Activated T-helper 2 cell treated with anti-CD3 and anti-CD28 coated beads, Interferon-gamma antibody, Interleukin-2, Interleukin-4, amounts not matched to agents 10 μg/mL and 5 μg/mL and 100 μg/mL, durations not matched to agents 14 hours and 24 hours and 36 hours (primary cell): ENCODE measurements around the gene CASZ1. TPM values are rescaled to one million over a fixed set of nuclear protein-coding genes. Genes with fewer than 3 reads are reported as not detected.

ENCODE experiments used
- DNase-seq: peaks from one replicate; pipeline ENCODE4 v3.0.0; 2021; ENCODE audit warnings: low spot score
- H3K27ac Mint-ChIP-seq: one replicate; pipeline ENCODE4 v1.8.0; 2021; ENCODE audit warnings: mixed read lengths
- H3K27me3 Mint-ChIP-seq: one replicate; pipeline ENCODE4 v1.8.0; 2021; ENCODE audit warnings: low read depth, mixed read lengths
- H3K36me3 Mint-ChIP-seq: one replicate; pipeline ENCODE4 v1.8.0; 2021; ENCODE audit warnings: low read depth, mixed read lengths
- H3K4me1 Mint-ChIP-seq: one replicate; pipeline ENCODE4 v1.8.0; 2021; ENCODE audit warnings: low read depth, mixed read lengths
- H3K4me3 Mint-ChIP-seq: one replicate; pipeline ENCODE4 v1.8.0; 2021; ENCODE audit warnings: low read depth, mild to moderate bottlenecking, moderate library complexity, mixed read lengths
- H3K9me3 Mint-ChIP-seq: one replicate; pipeline ENCODE4 v1.8.0; 2021; ENCODE audit warnings: mixed read lengths
- intact Hi-C: fragments of 100-400 bp; cut with micrococcal nuclease; formaldehyde crosslinking; loops from one replicate; pipeline ENCODE4 v1.15.1; 2023
- total RNA-seq: library from RNA; stranded (reverse); gene quantifications from 2 replicates; pipeline ENCODE4 v1.2.3, GENCODE V29; 2022

CASZ1 gene
- total RNA-seq, 1 donor from 2014 or later, result 9.9 TPM

DNA sequence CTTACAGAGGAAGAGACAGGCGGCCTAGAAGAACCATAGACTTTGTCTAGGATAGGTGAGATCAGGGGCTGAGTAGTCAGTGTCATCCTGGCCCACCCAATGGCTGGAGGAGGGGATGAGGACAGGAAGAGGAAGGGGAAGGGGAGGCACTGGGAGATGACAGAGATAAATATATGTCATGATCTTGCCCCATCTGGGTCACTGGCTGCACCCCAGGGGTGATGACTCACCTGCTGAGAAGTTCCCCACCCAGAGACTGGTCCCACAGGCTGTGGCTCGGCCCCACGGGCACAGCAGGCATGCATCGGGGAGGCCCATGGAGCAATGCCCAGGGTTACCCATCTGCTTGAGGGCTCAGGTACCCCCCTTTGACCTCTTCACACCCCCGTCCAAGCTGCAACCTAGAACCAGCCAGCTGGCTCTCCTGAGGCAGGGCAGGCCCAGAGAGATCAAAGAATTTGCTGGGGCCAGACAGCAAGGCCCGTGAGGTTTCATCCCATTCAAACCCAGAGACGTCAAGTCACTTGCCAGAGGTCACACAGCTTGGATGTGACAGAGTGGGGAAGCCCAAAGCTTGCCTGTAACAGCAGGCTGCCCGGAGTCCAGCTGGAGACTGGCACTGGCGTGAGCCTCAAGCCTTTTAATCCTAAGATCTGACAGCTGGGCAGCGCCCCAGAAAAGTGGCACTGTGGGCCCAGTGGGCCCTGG lies 34.7 kb upstream of the CASZ1 start:
- H3K36me3 Mint-ChIP-seq, result no peaks in the 10 kb centered on the region
- no peak overlapping the region for H3K27ac Mint-ChIP-seq
- no peak for DNase-seq
- peaks cover 7% of the 10 kb centered on the region for H3K9me3 Mint-ChIP-seq
- peaks cover 42% of the 10 kb centered on the region for H3K27me3 Mint-ChIP-seq
- intact Hi-C loops, result no loop called here
- H3K4me3 Mint-ChIP-seq, result no peak overlapping the region
- no peaks in the 10 kb centered on the region for H3K4me1 Mint-ChIP-seq

GRCh38 chr1:10829965-10830515 lies 33.6 kb upstream of the CASZ1 start:
- peaks cover 7% of the 10 kb centered on the region for H3K9me3 Mint-ChIP-seq
- no peak overlapping the region for H3K27ac Mint-ChIP-seq
- H3K36me3 Mint-ChIP-seq, result no peaks in the 10 kb centered on the region
- intact Hi-C loops, result no loop called here
- H3K4me1 Mint-ChIP-seq, result no peaks in the 10 kb centered on the region
- H3K4me3 Mint-ChIP-seq, result no peak overlapping the region
- peaks cover 40% of the 10 kb centered on the region for H3K27me3 Mint-ChIP-seq
- DNase-seq, result no peak

GRCh38 chr1:10829067-10829818 lies 32.8 kb upstream of the CASZ1 start:
- no peak for DNase-seq
- peaks cover 32% of the 10 kb centered on the region for H3K27me3 Mint-ChIP-seq
- H3K9me3 Mint-ChIP-seq, result peaks cover 5% of the 10 kb centered on the region
- no peaks in the 10 kb centered on the region for H3K36me3 Mint-ChIP-seq
- H3K4me3 Mint-ChIP-seq, result no peak overlapping the region
- H3K27ac Mint-ChIP-seq, result no peak overlapping the region
- intact Hi-C loops, result no loop called here
- no peaks in the 10 kb centered on the region for H3K4me1 Mint-ChIP-seq

DNA sequence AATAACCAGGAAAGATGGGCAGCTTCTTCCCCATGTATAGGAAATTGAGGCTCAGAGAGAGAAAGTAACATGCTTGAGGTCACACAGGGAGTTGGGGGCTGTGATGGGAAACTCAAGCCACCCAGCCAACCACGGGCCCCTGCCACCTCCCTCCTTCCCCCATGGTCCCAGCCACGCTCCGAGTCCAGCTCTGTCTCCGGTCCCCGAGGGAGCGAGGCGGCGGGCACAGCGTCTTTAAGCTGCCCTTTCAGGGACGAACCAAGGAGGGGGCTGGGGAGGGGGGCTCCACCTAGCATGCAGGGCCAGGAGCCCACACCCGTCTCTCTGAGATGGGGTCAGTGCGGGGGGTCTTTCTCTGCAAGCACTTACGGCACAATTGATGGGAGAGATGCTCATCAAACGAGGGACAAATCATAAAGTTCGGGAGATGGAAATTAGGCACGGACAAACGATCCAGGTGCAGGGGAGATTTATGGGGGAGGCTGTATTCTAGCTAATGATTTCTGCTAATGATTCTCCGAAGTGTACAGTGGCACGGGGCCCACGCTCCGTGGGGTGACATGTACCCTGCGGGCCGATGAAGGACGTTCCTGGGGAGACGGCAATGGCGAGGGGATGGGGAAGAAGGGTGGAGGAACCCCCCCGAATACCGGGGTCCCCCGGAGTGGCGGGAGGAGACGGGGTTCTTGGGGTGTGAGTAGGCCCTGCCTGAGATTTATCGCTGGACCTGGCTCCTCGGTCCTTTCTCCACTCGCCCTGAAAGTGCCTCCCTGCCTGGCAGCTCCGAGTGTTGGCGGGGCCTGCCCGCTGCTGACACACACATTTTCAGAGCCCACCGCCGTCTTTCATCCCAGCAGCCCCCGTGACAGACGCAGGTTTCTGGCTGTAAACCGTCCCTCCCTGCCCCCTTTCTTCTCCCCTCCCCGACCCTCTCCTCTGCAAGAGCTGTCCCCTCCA lies 31.2 kb upstream of the CASZ1 start:
- Mint-ChIP-seq H3K27ac (no peak overlapping the region), H3K4me3 (no peak overlapping the region), H3K4me1 (no peaks in the 10 kb centered on the region), H3K9me3 (no peaks in the 10 kb centered on the region), H3K36me3 (no peaks in the 10 kb centered on the region), H3K27me3 (peaks cover 26% of the 10 kb centered on the region)
- intact Hi-C loops, result no loop called here
- no peak for DNase-seq

GRCh38 chr1:10825592-10825991 lies 29.1 kb upstream of the CASZ1 start:
- no peak overlapping the region for H3K4me3 Mint-ChIP-seq
- DNase-seq, result no peak
- H3K9me3 Mint-ChIP-seq, result no peaks in the 10 kb centered on the region
- no peaks in the 10 kb centered on the region for H3K36me3 Mint-ChIP-seq
- intact Hi-C loops, result no loop called here
- H3K27me3 Mint-ChIP-seq, result peaks cover 22% of the 10 kb centered on the region
- H3K4me1 Mint-ChIP-seq, result no peaks in the 10 kb centered on the region
- H3K27ac Mint-ChIP-seq, result no peak overlapping the region

DNA sequence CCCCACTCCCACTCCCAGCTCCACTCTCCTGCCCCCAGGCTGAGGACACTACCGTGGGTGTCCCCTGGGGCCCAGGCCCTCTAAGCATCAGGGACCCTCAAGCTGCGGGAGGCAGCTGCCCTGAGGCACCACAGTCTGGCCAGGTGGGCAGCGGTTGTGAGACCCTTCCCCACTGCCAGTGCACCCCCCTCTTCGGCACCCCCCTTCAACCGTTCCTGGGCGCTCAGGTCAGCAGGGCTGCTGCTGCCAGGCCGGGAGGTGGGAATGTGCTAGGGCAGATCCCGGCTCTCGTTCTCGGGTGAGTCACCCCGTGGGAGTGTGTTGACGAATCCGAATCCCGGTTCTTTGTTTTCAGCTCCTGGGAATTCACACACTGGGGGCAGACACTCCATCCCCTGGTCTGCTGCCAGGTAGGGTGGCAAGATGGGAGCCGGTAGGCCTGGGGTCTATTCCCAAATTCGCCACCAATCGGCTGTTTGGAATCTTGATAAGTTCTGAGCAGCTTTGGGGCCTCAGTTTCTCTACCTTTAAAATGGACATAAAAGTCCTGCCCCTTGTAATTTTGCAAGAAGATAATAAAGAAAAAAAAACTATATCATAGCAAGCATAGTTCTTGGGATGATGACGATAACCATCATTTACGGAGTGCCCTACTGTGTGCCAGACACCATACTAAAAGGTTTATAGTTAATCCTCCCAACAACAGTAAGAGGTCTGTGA lies 28.5 kb upstream of the CASZ1 start:
- intact Hi-C loops, result no loop called here
- Mint-ChIP-seq H3K27ac (no peak overlapping the region), H3K9me3 (no peaks in the 10 kb centered on the region), H3K36me3 (no peaks in the 10 kb centered on the region), H3K27me3 (peaks cover 20% of the 10 kb centered on the region), H3K4me1 (no peaks in the 10 kb centered on the region), H3K4me3 (no peak overlapping the region)
- DNase-seq, result no peak

- Mint-ChIP-seq H3K4me3 (no peak overlapping the region), H3K4me1 (no peaks in the 10 kb centered on the region), H3K27me3 (peaks cover 11% of the 10 kb centered on the region), H3K9me3 (no peaks in the 10 kb centered on the region), H3K27ac (no peak overlapping the region), H3K36me3 (no peaks in the 10 kb centered on the region)
- intact Hi-C loops, result no loop called here
- no peak for DNase-seq
Measured at GRCh38 chr1:10823000-10823401, 26.6 kb upstream of the CASZ1 start.

DNA sequence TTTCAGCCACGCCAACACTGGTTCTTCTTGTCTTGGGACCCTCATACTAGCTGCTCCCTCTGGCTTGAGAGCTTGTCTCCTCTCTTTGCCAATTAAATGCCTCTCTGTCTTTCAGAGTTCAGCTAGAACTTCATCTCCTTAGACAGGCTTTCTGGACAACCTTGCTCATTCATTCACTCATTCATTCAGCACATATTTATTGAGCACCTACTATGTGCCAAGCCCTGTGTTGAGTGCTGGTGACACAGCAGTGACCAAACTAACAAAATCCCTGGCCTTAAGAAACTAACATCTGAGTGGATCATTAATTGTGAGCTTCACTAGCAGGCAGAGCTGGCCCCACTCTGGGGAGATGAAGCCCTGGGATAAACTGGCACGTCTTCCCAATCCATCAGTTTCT lies 24.9 kb upstream of the CASZ1 start:
- H3K4me3 Mint-ChIP-seq, result no peak overlapping the region
- H3K27me3 Mint-ChIP-seq, result peaks cover 3% of the 10 kb centered on the region
- H3K9me3 Mint-ChIP-seq, result no peaks in the 10 kb centered on the region
- no peaks in the 10 kb centered on the region for H3K4me1 Mint-ChIP-seq
- no peak overlapping the region for H3K27ac Mint-ChIP-seq
- H3K36me3 Mint-ChIP-seq, result no peaks in the 10 kb centered on the region
- DNase-seq, result no peak
- intact Hi-C loops, result no loop called here

GRCh38 chr1:10820422-10820821 lies 24.0 kb upstream of the CASZ1 start:
- intact Hi-C loops, result no loop called here
- Mint-ChIP-seq H3K4me3 (no peak overlapping the region), H3K36me3 (no peaks in the 10 kb centered on the region)

GRCh38 chr1:10819198-10819901 lies 22.9 kb upstream of the CASZ1 start:
- Mint-ChIP-seq H3K4me1 (no peaks in the 10 kb centered on the region), H3K27ac (no peak overlapping the region), H3K27me3 (peaks cover 7% of the 10 kb centered on the region), H3K4me3 (no peak overlapping the region), H3K9me3 (no peaks in the 10 kb centered on the region), H3K36me3 (no peaks in the 10 kb centered on the region)
- DNase-seq, result no peak
- intact Hi-C loops, result no loop called here

More at GRCh38 chr1:10820422-10820821, 24.0 kb upstream of the CASZ1 start:
- Mint-ChIP-seq H3K27me3 (peaks cover 3% of the 10 kb centered on the region), H3K4me1 (no peaks in the 10 kb centered on the region), H3K9me3 (no peaks in the 10 kb centered on the region), H3K27ac (no peak overlapping the region)
- no peak for DNase-seq

DNA sequence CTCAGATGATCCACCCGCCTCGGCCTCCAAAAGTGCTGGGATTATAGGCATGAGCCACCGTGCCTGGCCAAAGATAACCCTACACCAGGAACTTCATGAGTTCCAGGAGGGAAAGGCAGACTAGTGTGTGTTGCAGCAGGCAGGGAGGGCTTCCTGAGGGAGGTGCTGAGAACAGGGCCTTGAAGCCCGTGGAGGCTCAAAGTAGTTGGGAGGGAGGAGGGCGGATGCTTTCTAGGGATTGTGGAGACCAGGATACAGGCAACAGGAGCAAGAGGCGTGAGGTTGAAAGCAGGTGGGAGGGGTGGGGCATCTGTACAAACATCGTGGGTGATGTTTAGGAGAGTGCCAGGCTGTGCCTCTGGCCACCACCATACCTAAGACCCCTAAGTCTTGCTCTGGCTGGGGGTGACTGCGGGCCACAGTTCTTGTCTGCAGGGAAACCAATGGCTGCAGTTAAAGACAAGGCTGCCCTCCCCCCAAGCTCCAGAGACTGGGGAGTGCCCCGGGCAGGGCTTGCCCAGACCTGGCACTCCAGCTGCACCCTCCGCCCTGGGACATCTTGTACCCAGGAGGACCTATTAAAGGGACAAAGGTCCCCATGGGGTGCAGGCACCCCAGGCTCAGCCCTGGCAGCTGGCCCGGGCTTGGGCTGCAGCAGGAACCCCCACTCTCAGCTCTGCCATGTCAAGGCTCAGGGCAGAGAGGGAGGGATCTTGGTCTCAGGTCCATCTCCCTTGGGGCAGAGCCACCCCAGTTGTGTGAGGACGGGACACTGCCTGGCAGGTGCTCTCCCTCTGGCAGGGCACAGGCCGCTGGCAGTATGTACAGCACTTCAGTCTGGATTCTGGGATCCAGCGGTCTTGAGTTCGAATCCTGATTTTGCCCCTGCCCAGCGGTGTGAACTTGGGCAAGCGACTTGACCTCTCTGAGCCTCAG lies 22.1 kb upstream of the CASZ1 start:
- no peaks in the 10 kb centered on the region for H3K9me3 Mint-ChIP-seq
- H3K4me3 Mint-ChIP-seq, result no peak overlapping the region
- H3K27me3 Mint-ChIP-seq, result peaks cover 7% of the 10 kb centered on the region
- no peak for DNase-seq
- no peaks in the 10 kb centered on the region for H3K4me1 Mint-ChIP-seq
- H3K27ac Mint-ChIP-seq, result no peak overlapping the region
- H3K36me3 Mint-ChIP-seq, result no peaks in the 10 kb centered on the region
- intact Hi-C loops, result no loop called here
